HG03457 (cell line): ENCODE results near the gene TNS3.
A peak's percentile ranks its signal among the peaks of the same experiment; 100 is the strongest.

Experiments
- ATAC-seq: cut with Tn5 transposase; IDR thresholded peaks from one replicate; pipeline ENCODE4 v1.9.1; 2021; ENCODE audit warnings: moderate number of reproducible peaks; ENCODE audit not compliant: unreplicated experiment

TNS3 gene

DNA sequence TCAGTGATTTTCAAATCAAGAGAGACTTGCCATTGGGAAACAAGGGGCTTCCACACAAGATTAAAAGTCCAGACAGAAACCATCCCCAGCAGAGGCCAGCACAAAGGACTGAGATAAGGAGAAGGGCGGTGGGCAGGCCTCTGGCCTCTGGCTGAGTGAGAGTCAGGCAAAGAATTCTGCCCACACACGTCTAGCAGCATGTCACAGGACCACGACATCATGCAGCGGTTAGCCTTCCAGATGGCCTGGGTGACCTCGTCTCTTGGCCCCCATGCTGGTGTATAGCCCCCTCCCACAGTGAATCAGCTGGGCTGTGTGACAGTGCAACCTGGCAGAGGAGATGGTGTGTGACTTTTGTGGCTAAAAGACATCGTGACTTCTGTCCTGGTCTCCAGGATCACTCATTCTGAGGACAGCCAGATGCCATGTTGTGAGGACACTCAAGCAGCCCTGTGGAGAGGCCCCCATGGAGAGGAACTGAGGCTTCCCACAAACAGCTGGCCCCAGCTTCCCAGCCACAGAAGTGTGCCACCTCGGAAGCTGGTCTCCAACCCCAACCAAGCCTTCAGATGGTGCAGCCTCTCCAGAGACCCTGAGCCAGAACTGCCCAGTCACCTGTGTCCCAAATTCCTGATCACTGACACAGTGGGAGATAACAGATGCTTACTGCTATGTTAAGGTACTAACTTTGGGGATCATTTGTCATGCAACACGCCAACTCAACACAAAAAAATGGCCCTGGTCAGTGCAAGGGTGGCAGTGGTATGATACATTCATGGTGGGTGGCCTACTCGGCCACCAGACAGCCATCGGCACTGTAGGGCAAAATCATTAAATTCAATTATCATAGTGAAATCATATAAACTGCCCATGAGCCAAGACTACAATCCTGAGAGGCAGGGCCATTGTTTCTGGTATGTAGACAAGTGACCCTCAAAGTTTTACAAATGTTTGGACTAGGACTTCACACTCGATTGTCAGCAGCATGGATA, 73.2 kb downstream of the TNS3 start:
- ATAC-seq: no peak

DNA sequence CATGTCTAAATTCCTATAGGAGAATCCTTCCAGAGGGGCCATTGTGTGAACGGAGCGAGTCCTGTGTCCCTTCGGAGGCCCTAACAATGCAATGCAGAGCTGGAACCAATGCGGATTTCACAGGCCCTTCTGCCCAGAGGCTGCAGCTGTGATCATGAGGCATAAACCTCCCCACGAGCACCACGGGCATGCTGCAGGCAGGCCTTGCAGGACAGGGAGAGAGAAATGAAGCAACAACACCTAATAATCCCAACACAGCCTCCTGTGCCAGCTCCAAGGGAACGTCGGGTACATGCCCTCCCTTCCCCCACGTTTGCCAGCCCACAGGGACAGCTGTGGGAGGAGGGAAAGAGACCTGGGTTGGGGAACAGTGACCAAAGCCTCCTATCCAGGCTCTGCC, 74.4 kb downstream of the TNS3 start:
- ATAC-seq: no peak

DNA sequence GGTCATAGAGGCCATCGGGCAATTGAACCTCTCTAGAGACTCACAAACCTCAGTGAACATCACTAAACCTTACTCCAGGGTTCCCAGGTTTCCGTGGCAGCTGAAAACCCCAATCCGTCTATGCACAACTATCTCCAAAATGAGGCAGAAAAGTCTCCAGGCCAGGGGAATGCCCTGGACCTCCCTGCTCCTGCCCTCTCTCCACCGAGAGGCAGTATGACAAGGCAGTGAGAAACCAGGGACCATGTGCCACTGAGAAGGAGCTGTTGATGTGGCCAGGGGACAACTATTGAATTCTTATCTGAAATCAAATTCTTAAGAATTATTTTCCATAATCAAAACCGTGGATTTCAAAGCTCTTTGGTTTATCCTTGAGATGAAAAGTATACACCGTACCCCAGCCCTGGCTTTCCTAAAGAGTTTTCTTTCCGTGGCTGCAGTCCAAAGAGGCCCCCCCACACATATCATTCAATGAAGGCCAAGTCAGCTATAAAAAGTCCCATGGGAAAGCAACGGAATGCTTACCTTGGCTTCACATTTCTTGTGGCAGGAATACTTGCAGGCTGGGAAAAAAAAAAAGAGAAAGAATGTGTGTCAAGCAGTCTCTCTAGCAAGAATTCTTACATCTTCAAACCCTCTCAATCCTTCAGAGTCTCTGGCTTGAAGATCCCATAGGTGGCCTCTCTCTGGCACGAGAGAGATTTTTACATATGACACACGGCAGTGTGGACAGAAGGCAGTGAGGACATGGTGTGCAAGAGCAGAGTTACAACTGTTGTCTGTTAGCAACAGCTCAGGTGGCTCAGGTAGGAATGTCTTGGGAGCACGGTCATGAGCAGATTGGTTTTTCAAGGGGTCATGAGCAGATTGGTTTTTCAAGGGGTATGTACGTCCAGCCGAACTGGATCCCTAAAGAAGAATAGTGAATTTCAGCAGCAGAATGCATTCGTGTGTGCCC, 75.2 kb downstream of the TNS3 start:
- no peak for ATAC-seq

DNA sequence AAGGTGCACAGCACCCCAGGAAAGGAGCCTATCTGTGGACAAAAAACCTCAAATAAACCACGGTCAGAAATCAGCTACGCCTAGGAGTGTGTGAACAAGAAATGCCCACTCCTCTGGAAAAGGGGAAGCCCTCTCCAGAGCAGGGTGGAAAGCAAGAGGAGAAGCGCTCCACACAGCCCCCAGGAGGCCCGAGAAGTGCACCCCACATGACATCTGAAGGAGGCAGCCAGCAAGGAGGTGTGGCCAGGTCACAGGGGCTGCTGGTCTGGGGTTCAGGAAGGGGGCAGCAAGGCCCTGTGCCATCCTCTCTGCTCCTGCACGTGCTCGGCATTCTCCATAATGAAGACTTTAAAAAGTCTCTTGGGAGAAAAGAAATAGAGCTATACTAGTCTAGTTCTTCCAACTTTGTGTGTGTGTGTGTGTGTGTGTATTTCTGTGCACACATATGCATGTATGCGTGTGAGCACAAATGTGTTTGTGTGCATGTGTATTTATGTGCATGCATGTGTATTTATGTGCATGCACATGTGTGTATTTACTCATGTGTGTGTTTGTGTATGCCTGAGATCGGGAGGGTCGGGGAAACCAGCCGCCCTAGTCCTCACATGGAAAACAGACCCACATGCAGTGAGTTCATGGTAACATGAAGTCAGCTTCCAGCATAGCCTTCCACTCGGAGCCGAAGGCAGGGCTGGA, 76.5 kb downstream of the TNS3 start:
- no peak for ATAC-seq

DNA sequence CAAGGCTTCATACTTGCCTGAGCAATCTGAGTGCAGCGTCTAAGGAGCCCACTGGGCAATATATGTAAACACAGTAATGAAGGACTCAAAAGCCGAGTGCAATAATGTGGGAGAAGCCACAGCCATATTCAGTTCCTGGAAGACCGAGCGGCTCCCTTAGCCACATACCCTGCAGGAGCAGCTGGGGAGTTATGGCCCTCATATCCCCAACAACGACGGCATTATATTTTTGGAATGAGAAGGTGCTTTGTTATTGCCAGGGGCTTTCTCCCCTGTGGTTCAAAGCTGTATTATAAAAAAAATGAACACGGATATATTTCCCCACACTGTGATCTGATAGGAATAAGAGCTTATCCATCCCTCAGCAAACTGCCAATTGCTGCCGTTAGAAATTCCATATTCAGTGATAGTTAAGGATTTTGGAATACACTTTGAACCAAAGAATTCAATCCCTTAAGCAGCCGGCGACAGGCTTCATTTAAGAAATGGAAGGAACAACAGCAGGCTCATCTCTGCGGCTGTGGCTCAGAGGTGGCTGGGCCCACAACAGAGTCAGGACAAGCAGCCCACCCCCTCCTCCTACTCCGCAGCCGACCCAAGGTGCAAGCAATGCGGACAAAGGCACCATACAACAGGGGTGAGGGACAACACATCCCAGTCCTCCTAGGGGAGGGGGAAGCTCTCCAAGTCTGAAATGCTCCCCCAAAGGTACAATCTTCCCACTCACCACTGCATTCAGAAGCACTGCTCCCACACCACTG, 77.2 kb downstream of the TNS3 start:
- no peak for ATAC-seq

DNA sequence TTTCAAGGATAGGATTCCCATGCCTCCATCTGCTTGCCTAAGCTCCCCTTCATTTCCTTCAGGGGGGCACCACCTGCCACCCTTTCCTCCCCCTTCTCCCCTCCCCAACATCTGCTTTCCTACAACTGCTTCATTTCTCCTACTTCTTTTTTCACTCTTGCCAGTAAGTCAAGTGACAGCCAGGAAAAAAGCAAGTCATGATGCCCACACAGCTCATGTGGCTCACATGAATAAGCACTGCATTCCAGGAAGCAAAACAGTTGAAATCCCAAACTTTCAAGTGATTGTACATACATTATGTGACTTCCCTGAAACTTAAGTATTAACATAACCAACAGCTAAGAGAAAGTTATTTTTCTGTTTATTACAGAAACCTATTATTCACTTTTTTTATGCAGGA, 78.6 kb downstream of the TNS3 start:
- ATAC-seq: no peak

DNA sequence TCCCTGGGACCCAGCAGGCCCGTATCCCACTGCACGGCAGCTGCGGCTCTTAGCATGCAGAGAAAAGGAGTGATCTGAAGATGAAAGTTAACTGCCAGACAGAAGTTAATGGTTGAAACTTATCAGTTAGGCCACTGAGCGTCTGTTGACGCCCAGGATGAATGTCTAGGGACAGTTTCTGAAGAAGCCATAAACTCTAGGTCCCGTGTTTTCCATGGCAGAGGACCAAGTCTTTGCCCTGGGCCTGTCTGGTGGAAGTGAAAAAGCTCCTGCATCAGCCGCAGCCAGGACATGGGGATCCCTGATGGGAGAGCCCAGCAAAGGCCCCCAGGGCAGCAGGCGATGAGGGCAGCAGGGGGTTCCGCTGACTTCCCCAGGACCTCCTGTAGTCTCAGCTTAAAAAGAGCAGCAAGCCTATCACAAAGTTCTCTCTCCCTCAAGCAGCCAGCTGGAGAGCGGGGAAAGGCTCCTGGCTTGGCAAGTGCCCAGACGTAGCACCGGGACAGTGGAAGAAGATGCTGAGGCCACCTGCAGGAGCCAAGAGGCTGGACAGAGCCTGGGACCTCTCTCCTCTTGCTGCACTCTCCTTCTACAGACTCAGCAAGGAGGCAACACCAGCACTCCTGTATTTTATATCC, 79.6 kb downstream of the TNS3 start:
- ATAC-seq: no peak

DNA sequence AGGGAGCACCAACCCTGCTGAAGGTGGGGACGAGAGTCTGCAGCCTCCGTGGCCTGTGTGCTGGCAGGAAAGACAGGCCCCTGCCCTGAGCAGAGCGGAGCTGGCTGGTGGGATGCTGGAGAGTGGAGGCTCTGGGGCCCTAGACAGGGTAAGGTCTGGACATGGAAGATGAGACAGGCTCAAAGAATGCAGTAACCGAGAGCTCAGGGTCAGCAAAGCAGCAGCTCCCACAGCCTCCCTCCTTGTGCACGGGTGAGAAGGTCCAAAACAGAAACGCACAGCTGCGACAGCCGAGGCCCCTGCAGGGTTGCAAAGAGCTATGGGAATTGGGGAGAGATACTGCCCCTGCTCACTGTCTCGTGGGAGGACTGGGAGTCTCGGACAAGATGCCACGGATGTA, 80.5 kb downstream of the TNS3 start:
- ATAC-seq: no peak

DNA sequence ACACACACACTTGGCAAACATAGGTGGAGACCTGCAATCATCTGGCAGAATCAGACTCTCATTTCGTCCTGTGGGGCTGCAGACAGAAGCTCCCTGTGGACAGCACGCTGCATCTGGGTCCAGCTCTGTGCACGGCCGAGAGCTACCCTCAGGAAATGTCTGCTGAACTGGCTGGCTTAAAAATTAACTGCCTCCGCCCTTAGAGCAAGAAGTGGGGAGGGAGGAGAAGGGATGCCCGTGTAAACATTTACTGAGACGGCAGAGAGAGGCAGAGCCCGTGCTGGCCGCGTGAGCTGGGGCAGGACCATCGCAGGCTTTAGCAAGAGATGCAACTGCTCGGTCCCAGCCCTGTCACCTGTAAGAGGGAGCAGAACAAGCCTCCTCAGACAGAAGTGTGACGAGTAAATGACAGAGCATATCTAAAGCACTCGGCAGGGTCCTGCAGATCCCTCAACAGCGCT, 81.8 kb downstream of the TNS3 start:
- ATAC-seq: no peak

DNA sequence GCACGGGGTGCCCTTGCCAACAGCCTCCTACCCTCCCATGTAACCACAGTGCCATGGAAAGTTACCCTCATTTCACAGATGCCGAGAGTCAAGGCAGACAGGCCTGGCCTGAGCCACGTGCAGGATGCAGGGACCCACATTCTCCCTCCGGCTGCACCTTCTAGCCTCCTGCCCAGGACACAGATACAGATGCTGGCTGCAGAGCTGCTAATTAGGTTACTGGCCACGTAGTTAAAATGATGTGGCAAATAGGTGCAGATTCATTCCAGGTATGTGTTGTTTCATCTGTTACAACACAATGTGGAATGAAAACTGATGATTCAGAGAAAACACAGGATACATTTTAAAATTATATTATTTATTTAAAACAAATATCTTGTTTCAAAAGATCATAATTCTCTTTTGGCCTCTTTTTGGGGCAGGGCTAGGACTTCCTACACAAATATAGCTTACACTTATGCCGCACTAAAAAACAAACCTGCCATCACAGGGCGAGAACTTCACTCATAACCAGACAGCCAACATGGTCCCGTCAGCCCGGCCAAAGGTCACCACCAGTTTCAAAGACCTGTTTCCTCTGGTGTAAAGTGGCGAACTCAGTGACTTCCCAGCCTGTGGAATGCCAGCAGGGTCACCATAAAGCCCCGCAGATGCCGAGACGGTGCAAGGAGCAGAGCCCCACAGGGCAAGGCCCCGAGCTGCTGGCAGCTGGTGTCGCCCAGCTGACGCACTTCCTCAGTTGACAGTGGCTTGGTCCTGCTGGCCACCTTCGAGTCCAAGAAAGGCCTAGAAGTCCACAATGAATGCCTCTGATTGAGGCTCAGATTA, 83.5 kb downstream of the TNS3 start:
- ATAC-seq: no peak

DNA sequence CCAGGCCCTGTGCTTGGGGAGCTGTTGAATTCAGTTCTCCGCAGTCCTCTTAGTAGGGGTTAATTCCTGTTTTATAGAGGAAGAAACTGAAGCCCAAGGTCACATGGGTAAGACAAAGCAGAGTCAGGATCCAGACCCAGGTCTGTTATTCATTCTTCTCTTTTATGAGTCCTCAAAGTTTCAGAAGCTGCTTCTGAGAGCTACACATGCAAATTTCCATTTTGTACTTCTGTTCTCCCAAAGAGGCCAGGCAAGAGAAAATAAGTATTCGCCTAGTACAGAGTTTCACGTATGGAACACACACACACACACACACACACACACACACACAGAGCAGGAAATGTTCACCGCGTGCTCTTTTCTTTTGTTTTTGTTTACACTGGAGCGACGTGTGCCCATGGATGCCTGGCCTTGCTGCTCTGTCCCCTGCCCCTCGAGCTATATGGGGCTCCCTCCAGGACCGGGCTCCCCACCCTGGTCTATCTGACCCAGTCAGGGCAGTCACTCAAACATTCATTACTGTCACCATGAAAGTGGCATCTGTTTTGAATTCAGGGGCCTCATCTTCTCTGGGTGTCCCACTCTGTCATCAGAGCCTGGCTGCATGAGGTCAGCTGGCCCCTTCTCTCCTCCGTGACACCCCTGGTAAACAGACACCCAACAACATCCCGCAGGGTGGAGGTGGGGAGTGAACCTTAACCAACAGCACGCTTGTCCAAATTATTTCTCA, 84.4 kb downstream of the TNS3 start:
- ATAC-seq: peak; percentile 94

DNA sequence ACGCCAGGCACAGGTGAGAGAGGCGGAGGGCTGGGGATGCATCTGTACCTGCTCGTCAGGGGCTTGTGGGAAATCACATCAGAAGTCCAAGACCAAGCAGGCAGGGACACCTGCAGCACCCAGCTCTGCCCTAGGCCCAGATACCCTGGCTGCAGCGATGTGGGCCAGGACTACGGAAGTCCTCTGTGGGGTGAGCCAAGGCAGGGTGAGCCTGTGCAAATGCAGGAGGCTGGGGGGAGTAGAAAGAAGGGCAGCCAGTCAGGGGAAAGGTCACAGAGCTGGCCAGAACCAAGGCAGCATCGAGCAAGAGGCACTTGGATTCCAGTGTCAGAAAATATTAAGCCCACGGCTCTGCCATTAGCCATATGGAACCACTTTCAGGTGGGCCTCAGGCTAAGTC, 85.2 kb downstream of the TNS3 start:
- no peak for ATAC-seq

DNA sequence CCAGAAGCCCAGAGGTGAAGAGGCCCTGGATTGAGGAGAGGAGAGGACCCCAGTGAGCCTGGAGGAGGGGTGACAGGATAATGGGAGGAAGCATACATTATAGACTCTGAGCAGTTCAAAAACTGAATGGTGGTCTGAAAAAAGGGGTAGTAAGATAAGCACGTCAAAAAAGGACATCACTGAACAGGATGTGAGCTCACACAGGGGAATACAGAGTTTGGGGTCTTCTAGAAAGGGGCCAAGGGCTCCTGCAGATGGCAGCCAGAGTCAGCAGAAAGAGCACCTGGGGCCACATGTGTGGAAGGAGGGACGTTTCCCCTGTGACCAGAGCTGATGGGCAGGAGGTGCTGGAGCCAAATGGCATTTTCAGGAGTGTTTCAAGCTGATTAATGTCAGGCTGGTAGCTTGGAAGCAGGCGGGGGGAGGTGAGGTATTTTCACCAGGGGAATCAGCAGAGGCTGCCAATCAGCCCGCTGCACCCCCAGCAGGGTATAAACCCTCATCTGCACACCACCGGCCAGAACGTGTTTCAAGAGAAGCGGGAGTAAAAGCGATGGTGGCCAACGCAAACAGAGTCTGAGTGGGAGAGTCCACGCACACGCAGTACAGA, 85.8 kb downstream of the TNS3 start:
- ATAC-seq: no peak

DNA sequence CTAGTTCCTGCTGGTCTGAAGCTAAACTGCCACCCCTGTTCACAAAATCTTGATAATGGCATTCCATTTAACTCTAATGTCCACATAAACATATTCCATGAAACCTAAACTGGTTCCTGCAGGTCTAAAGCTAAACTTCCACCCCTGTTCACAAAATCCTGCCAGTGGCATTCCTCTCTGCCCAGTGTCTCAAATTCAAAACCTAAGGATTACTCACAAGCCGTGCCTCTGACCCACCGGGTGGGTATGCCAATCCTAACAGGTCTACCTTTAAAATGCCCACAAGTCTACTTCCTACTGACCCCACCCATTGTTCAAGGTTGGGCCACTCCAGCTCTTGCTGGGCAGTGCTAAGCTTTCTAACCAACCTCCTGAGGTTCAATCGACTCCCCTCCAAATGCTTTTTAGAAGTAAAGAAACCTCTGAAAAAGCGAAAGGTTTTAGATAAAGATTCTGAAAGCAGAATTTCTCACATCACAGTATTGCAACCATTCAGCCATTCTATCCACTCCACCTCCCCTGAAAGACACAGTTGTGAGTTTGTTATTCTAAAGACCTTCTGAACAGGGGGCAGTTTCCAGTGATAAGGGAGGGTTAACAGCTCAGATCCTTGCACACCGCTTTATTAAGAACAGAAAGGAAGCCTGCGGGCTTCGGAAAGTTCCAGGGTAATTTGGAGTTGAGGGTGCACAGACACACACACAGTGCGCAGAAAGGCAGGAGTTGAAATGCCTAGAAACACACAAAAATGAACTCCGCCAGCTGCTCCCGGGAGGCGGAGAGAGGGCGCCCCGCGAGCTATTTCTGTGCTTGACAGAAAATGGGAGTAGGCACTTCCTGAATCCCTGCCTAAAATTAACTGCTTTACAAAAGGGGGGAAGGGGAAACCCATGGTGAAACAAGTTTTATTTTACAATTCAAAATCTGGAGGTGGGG, 87.7 kb downstream of the TNS3 start:
- ATAC-seq: no peak

DNA sequence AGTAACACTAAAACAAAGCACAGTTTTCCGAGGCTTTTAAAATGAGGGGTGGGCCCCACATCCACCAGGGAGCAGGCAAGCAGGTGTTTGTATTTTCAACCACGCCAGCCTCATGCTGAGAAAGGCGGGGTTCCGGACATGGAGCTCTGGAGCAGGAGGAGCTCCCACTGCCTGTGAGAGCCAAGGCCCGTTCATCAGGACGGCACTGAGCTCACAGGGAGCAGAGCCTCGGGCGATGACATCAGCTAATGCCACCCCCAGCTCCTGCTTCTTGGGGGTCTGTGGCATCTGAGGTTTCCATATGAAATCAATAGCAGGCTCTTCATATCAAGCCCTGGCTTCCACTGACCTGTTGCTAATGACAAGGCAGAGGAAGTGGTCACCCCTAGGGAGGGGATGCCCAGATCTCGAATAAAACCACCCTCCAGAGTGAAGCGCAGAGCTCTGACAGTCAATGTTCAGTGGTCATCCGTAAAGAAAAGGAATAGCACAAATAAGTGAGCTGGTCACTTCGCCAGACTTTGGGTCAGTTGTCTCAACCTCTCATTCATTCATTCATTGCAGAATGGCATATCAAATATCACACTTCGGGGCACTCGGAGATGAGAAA, 89.1 kb downstream of the TNS3 start:
- no peak for ATAC-seq
